SU-DHL-6 (cell line): ENCODE data around the gene LIG3.

Experiments used
- EZH2phosphoT487 ChIP-seq: fragments of 200-600 bp; sonication (generic), shearing (Covaris generic); conservative IDR thresholded peaks from 2 replicates; pipeline ENCODE4 v1.6.1; 2018; ENCODE audit warnings: mild to moderate bottlenecking, antibody characterized with exemption, low read length, moderate library complexity, mixed read lengths
- TF ChIP-seq, protein P1 (sequence below): fragments of 200-600 bp; sonication (generic); IDR thresholded peaks from one replicate; pipeline ENCODE4 v1.5.1; 2017; ENCODE audit warnings: antibody characterized with exemption, mild to moderate bottlenecking, low read length, moderate library complexity; ENCODE audit not compliant: insufficient read depth, poor library complexity, severe bottlenecking

GRCh38 chr17:34974794-34975785 lies 5.2 kb upstream of the LIG3 start:
- TF ChIP-seq, protein P1, sequence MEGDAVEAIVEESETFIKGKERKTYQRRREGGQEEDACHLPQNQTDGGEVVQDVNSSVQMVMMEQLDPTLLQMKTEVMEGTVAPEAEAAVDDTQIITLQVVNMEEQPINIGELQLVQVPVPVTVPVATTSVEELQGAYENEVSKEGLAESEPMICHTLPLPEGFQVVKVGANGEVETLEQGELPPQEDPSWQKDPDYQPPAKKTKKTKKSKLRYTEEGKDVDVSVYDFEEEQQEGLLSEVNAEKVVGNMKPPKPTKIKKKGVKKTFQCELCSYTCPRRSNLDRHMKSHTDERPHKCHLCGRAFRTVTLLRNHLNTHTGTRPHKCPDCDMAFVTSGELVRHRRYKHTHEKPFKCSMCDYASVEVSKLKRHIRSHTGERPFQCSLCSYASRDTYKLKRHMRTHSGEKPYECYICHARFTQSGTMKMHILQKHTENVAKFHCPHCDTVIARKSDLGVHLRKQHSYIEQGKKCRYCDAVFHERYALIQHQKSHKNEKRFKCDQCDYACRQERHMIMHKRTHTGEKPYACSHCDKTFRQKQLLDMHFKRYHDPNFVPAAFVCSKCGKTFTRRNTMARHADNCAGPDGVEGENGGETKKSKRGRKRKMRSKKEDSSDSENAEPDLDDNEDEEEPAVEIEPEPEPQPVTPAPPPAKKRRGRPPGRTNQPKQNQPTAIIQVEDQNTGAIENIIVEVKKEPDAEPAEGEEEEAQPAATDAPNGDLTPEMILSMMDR = no peak
- TF ChIP-seq EZH2phosphoT487 = no peak
